Aorta (tissue), 5 donors: ENCODE data around the gene PKNOX2. TPM values are rescaled to one million over a fixed set of nuclear protein-coding genes. Genes with fewer than 3 reads are reported as not detected.

Source experiments
- ATAC-seq: fragments of 200-7000 bp; cut with Tn5 transposase; one replicate; pipeline ENCODE4 v1.9.1; 2022; ENCODE audit warnings: moderate library complexity; ENCODE audit not compliant: low FRiP score
- DNase-seq, 2 donors: peaks; one replicate each; pipeline ENCODE4 v3.0.0-alpha.2; 2020
- H3K27ac ChIP-seq, 2 donors: one replicate each; pipeline ENCODE4 v1.5.1; 2013; ENCODE audit warnings: low read length in 2 of 2, mild to moderate bottlenecking in 2 of 2, moderate library complexity in 2 of 2, control low read depth in 1 of 2, inconsistent platforms in 1 of 2, low read depth in 1 of 2
- H3K27me3 ChIP-seq, 2 donors: one replicate each; pipeline ENCODE4 v1.6.1; 2013; ENCODE audit warnings: control low read depth in 1 of 2, low read length in 1 of 2, mild to moderate bottlenecking in 1 of 2, moderate library complexity in 1 of 2; ENCODE audit not compliant: insufficient read depth in 2 of 2, control insufficient read depth in 1 of 2
- H3K36me3 ChIP-seq, 2 donors: one replicate each; pipeline ENCODE4 v1.6.1; 2013; ENCODE audit warnings: control low read depth in 1 of 2, low read length in 1 of 2, mild to moderate bottlenecking in 1 of 2; ENCODE audit not compliant: insufficient read depth in 2 of 2, control insufficient read depth in 1 of 2
- H3K4me1 ChIP-seq, 2 donors: one replicate each; pipeline ENCODE4 v1.6.1; 2013; ENCODE audit warnings: low read length in 2 of 2, control low read depth in 1 of 2, mild to moderate bottlenecking in 1 of 2, moderate library complexity in 1 of 2; ENCODE audit not compliant: insufficient read depth in 2 of 2, control insufficient read depth in 1 of 2
- H3K4me3 ChIP-seq, 2 donors: one replicate each; pipeline ENCODE4 v1.5.1; 2013; ENCODE audit warnings: low read length in 2 of 2, control low read depth in 1 of 2, mild to moderate bottlenecking in 1 of 2
- H3K9me3 ChIP-seq: one replicate; pipeline ENCODE4 v1.6.1; 2013; ENCODE audit warnings: mild to moderate bottlenecking, low read length; ENCODE audit not compliant: control insufficient read depth
- WGBS, 2 donors: extraction: QIAGEN DNeasy Blood & Tissue Kit; methylation state at CpG; one replicate each; pipeline ENCODE4 v1.1.7; 2013; 5-methylcytosine and 5-hydroxymethylcytosine counted together
- intact Hi-C, 2 donors: fragments of 100-400 bp; cut with DNase I; formaldehyde crosslinking; loops; one replicate each; pipeline versions ENCODE4 v1.14.2 to v1.15.0; 2022
- polyA plus RNA-seq, 2 donors: library from polyadenylated mRNA; stranded (reverse); fragments of 200-250 nt; gene quantifications; one replicate each; pipeline ENCODE4 v1.2.3, GENCODE V29; 2013
- total RNA-seq, 2 donors: library from RNA; stranded (reverse); fragmentation: NEBNext Ultra II Directional; extraction: Animal tissue kit (Norgen Biotek cat#: 25700); gene quantifications; one replicate each; pipeline ENCODE4 v1.2.1, GENCODE V29; 2021
- donor health status: healthy with polysubstance abuse.
- donor health status: Bipolar disorder and iron deficiency.
- donor health status: DM: no; HTN: no; CAD: no.
- donor health status: DM: no; HTN: no; CAD: no.
- donor health status: DM: yes; HTN: yes; CAD: no.

Gene PKNOX2
- total and polyA plus RNA-seq, 4 donors: 1.8 to 19.8 (median 5.8) TPM

GRCh38 chr11:125370561-125371389 is 206.2 kb downstream of the PKNOX2 start:
- intact Hi-C loops: no loop called here
- H3K4me3 ChIP-seq: no peak overlapping the region
- H3K4me1 ChIP-seq: no peaks in the 10 kb centered on the region
- WGBS, 2 donors: 78 to 81% methylated on average over 18 of the region's 18 CpGs
- no peaks in the 10 kb centered on the region for H3K36me3 ChIP-seq
- ATAC-seq (no peak), DNase-seq (peak in 1 of 2 donors; percentile 22)
- no peak overlapping the region for H3K27ac ChIP-seq
- H3K27me3 ChIP-seq: no peaks in the 10 kb centered on the region
- no peaks in the 10 kb centered on the region for H3K9me3 ChIP-seq

DNA sequence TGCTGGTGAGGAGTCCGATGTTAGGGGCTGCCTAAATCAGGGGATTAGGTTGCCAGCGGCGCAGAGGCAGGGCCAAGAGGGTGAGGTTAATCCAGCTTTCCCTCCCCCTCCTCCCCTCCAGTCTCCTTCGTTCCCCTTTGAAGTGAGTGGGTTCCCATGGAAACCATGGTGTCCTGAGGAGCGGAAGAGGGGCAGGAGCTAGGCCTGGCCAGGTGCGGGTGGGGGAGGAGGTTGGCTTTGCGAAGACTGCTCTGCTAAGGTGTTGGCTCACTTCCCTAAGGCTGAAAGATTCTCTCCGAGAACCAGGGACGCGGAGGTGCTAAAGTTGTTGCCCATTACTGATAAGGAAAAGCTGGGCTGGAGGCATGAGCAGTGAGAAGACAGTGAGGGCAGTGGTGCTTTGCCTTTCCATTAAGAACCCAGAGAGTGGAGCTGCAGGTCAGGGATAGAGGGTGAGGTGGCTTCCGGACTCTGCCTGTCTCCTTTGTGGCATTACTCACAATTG is 206.9 kb downstream of the PKNOX2 start:
- no peaks in the 10 kb centered on the region for H3K36me3 ChIP-seq
- intact Hi-C loops: no loop called here
- no peak overlapping the region for H3K27ac ChIP-seq
- WGBS, 2 donors: 83 to 84% methylated on average over 10 to 11 of the region's 11 CpGs
- no peaks in the 10 kb centered on the region for H3K27me3 ChIP-seq
- no peaks in the 10 kb centered on the region for H3K4me1 ChIP-seq
- DNase-seq: peak in 1 of 2 donors; percentile 34
- H3K4me3 ChIP-seq: no peak overlapping the region
- ATAC-seq: no peak
- H3K9me3 ChIP-seq: no peaks in the 10 kb centered on the region

DNA sequence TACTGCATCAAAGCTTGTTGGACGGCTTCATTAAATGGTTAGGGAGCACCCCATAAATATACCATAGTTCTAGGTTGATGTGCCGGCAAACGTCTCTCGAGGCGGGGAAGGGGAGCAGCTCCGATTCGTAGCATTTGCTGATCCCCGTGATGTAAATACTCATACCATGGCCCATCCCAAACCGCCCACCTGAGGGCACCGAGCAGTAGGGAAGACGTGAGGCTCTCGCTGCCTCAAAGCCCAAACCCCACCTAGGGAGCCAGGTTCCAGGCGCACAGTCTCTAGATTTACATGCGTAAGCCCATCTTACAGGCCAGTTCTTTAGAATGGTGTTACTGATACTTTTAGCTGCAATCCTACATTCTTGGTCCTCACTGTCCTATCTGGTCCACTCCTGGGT is 207.5 kb downstream of the PKNOX2 start:
- 94 to 95% methylated on average over 14 of the region's 14 CpGs for WGBS, 2 donors
- H3K4me3 ChIP-seq: no peak overlapping the region
- no peaks in the 10 kb centered on the region for H3K36me3 ChIP-seq
- no peak for ATAC-seq
- no peaks in the 10 kb centered on the region for H3K4me1 ChIP-seq
- H3K27me3 ChIP-seq: no peaks in the 10 kb centered on the region
- intact Hi-C loops: no loop called here
- H3K9me3 ChIP-seq: no peaks in the 10 kb centered on the region
- no peak overlapping the region for H3K27ac ChIP-seq
- peak in 1 of 2 donors; percentile 32 for DNase-seq

GRCh38 chr11:125372911-125373310 is 208.4 kb downstream of the PKNOX2 start:
- H3K9me3 ChIP-seq: no peaks in the 10 kb centered on the region
- 69 to 72% methylated on average over 3 of the region's 3 CpGs for WGBS, 2 donors
- H3K4me3 ChIP-seq: no peak overlapping the region
- no peak overlapping the region for H3K27ac ChIP-seq
- H3K4me1 ChIP-seq: no peaks in the 10 kb centered on the region
- H3K27me3 ChIP-seq: no peaks in the 10 kb centered on the region
- intact Hi-C loops: loop anchor here in 1 of 2 donors (1.0 kb wide), 1 partner anchor 27 kb away; no protein-coding TSS in a partner anchor
- ATAC-seq (no peak), DNase-seq (peak in 1 of 2 donors; percentile 18)
- H3K36me3 ChIP-seq: no peaks in the 10 kb centered on the region

DNA sequence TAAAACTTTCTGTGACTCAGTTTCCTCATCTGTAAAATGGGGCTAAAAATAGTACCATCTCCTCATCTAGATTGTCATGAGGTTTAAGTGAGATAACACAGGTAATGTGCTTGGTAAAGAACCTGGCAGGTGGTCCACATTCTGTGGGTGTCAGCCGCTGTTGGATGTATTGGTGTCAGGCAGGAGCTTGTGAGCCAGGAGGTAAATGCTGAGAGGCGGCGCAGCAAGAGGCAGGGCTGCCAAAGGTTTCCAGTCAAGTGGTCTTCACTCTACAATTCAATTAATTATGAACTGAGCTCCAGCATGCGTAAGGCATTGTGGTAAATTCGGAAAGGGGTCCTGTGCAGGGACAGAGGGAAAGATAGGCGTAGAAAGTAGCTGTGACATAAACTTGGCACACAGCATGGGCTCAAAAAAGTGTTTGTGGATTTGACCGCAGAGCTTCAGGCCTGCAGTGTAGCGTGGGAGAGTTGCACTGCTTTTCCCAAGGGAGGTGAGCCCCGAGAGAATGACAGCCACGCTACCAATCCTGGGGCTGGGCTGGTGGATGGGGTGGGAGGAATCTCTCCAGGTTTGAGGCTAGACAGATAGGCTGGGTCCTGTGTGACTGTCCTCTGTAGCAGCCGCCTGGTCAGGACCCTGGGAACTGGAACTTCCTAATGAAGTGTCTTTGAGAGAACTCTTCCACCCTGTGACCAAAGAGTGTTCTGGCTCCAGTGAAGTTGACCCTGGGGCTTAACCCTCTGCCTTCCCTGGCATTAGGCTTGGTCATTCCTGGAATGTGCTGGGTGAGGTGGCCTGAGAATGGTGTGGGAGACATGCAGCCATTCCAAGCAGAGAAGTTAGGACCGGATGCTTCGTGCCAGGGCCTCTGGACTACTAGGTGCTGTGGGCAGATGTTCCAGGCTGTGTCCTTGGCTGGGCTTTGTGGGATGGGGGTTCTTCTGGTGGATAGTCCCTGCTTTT is 209.2 kb downstream of the PKNOX2 start:
- Histone ChIP-seq H3K27me3 (no peaks in the 10 kb centered on the region), H3K36me3 (no peaks in the 10 kb centered on the region), H3K9me3 (no peaks in the 10 kb centered on the region), H3K4me3 (no peak overlapping the region), H3K4me1 (no peaks in the 10 kb centered on the region), H3K27ac (no peak overlapping the region)
- DNase-seq: peak in 1 of 2 donors; percentile 57
- intact Hi-C loops: loop anchor here in 1 of 2 donors (1.0 kb wide), 1 partner anchor 27 kb away; no protein-coding TSS in a partner anchor
- peak; percentile 11 for ATAC-seq
- 27 to 34% methylated on average over 13 of the region's 13 CpGs for WGBS, 2 donors

DNA sequence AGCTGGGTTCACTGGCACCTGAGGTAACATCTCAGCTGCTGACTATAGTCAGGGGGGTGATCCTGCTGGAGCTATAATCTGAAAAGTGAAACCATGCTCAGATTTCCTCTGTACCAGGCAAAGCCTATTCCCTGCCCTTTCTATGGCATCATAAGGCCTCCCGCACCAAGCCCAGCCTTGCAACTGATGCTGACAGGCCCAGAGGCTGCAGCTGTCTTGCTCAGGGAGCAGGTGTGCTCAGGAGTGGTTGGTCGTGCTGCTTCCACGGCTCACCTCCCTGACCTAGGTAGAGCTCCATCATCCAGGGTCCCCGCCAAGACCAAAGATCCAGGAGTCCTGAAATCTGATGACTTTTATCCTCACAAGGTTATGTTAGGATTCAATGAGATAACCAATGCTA is 209.8 kb downstream of the PKNOX2 start:
- Histone ChIP-seq H3K9me3 (no peaks in the 10 kb centered on the region), H3K27me3 (no peaks in the 10 kb centered on the region), H3K4me1 (no peaks in the 10 kb centered on the region), H3K4me3 (no peak overlapping the region), H3K27ac (no peak overlapping the region), H3K36me3 (no peaks in the 10 kb centered on the region)
- no peak for ATAC-seq
- intact Hi-C loops: no loop called here
- WGBS, 2 donors: 87 to 94% methylated on average over 4 of the region's 4 CpGs
- DNase-seq: peak; percentile 21 to 58

DNA sequence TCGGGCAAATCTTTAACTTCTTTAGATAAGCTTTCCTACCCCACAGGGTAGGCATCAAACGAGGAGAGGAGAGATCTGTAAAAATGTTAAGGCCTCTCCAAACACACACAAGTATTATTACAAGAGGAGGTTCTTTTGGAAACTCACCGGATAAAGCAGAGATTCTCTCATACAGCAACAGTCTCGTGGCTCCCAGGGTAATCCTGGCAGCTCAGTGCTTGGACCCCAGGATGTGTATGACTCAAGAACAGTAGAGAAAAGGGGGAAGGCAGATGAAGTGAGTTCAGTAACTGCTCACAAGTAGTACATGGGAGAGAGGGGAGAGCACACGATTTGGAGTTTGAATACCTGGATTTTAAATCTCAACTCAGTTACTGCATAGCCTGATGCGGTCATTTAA is 210.6 kb downstream of the PKNOX2 start:
- H3K4me1 ChIP-seq: no peaks in the 10 kb centered on the region
- intact Hi-C loops: no loop called here
- H3K36me3 ChIP-seq: no peaks in the 10 kb centered on the region
- H3K27ac ChIP-seq: peak overlapping the region in 1 of 2 donors; percentile 42
- no peaks in the 10 kb centered on the region for H3K27me3 ChIP-seq
- ATAC-seq (no peak), DNase-seq (peak in 1 of 2 donors; percentile 4)
- WGBS, 2 donors: 49 to 58% methylated on average over 6 of the region's 6 CpGs
- no peak overlapping the region for H3K4me3 ChIP-seq
- H3K9me3 ChIP-seq: no peaks in the 10 kb centered on the region

DNA sequence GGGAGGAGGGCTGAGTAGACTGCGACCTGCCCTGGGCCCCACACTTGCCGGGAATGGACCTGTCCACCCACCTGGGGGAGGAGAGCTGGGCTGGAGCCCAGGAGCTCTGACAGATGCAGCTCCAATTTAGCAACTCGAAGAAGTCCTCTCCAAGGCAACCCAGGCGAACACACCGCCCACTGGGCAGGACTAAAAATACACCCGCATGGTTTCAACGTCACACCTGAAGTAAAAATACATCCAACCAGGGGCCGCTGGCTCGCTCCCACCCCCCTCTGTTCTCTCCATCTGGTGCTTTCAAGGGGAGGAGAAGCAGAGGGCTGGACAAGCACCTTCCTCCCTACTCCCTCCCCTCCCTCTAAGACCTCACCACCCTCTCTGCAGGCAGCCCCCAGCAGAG is 211.6 kb downstream of the PKNOX2 start:
- no peaks in the 10 kb centered on the region for H3K9me3 ChIP-seq
- 2 to 7% methylated on average over 9 of the region's 9 CpGs for WGBS, 2 donors
- intact Hi-C loops: no loop called here
- peak; percentile 87 to 91 for DNase-seq
- ATAC-seq: peak; percentile 71
- H3K27ac ChIP-seq: peak overlapping the region in 1 of 2 donors; percentile 67
- H3K36me3 ChIP-seq: no peaks in the 10 kb centered on the region
- no peaks in the 10 kb centered on the region for H3K4me1 ChIP-seq
- no peaks in the 10 kb centered on the region for H3K27me3 ChIP-seq
- no peak overlapping the region for H3K4me3 ChIP-seq
